Measurements from ENCODE around the gene KIAA1958.
"Not testable (repeated sequence)": the region's sequence is repeated elsewhere in the genome, so short reads cannot be mapped to it uniquely, and the experiment has no call there.

Gene KIAA1958

DNA sequence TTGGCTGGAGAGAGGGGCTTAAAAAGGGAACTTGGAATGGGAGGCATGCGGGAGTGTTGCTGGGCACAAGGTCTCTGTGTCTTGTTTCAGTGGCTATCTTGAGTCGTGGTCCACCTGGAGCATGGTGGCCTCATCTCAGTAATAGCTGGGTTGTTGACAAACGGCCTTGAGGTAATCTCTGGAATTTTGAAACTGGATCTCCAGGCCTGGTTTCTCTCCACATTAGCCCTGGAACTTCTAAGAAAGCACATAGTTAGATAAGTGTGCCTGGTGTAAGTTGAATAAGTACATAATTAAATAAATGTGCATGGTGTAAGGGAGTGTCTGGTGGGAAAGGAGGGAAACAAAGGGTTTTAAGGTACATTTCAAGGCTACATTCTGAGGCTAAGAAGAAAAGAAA lies 169.0 kb downstream of the KIAA1958 start:
- no peak for DNase-seq

DNA sequence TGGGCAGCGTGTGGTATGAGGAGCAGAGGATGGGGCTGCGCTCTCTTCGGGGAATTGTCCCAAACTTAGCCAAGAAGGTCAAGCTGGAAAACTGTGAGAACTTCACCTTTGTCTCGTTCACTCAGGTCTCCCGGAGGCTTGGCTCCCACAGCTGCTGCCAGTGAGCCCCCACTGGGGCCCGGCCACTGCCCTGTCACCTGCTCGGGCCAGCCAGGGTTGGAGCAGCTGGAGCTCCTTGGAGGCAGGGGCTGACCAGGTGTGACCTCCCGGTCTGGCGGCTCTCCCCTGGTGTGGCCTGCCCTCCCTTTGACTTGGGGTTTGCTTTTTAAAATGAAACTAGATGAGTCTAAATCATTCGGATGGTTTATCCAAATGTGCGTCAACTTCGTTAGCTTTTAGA lies 173.3 kb downstream of the KIAA1958 start:
- no peak for DNase-seq

DNA sequence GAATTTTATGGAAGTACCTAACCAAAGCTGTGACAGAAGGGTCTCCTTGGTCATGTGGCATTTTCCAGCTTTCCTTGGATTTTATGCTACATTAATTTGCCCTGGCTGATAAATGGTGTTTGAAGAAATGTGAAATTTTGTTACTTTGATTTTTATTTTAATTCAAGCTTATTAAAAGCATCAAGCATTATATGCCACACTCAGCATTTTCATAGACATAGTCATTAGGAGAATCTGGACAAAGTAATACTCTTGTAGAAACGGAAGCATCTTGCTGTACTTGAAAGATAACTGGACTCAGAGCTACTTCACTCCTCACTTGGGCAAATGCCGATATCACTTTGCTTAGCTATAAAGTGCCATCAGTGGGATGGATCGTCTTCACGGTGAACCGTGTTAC lies 177.1 kb downstream of the KIAA1958 start:
- no peak for DNase-seq

DNA sequence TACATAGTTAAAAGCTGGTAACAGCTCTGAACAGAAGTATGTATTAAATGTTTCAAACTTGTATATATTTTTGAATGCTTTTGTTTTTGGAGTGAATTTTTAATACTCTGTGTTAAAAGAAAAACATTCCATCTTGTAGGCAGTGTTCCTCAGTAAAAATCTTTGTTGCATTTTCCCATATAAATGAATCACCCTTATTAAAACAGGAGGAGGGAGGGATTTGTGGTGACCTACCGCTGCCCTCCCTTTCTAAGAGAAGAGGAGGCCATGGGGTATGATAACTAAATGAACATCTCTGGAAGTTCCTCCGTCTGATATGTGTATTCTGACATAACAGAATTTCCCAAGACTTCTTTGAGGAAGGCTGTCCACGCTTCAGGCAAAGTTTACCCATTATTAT lies 177.9 kb downstream of the KIAA1958 start:
- DNase-seq, result no peak

DNA sequence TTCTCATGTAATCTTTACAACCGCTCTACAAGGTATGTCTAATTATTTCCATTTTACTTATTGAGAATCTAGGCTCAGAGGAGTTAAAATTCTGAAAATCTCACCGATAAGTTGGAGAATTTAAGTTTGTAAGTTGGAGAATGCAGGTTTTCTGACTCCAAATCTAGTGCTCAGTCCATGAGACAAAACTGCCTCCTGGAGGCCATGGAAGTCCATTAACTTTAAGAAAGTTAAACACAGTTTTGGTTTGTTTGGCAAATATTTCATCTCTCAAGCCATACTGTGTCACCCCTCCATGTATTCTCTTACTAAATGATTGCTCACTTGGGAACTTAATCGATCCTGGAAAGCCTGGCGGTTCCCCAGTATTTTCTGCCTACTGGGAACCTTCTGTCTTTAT lies 178.7 kb downstream of the KIAA1958 start:
- DNase-seq, result no peak

DNA sequence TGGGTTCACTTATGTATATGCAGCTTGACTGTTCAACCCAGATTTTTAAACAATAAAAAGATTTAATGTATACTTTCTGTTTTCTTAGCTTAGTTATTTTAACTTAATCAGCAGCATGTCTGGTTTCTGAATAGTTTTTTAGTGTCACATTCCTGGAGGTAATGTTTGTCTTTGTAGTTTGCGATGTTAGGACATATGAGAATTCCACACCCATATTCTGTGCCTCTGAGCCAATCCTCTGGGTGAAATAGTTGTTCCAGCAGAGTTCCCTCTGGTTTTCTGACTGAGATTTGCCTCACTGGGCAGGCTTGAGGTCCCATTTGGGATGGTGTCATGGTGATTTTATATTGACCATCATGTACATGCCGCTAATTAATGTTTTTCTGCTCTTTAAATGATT lies 182.7 kb downstream of the KIAA1958 start:
- DNase-seq, result no peak

DNA sequence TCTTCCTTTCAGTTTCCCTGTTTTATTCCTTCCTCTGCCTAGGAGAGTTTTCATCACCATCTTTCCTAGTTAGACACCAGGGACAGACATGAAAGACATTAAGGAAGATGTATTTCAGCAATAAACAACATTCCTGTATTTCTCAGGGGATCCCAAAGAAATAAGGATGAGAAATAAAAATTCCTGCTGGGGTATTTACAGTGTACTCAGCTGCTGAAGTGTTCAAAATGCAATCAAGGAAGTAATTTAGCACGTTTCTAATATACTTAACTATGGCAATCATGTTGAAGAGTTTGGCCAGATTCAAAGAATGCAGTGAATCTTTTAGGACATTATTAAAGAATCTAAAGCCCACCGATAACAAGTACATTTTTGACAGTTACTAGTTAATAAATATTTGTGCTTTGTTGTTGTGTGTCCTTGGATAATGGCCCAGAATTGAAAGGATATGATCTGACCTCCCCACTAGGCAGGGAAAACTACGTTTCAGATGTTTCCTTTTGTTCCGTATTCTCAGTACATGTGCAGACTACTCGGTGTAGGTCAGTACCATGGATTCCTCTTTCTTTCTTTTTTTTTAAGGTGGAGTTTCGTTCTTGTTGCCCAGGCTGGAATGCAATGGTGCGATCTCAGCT lies 184.5 kb downstream of the KIAA1958 start:
- DNase-seq, result no peak

DNA sequence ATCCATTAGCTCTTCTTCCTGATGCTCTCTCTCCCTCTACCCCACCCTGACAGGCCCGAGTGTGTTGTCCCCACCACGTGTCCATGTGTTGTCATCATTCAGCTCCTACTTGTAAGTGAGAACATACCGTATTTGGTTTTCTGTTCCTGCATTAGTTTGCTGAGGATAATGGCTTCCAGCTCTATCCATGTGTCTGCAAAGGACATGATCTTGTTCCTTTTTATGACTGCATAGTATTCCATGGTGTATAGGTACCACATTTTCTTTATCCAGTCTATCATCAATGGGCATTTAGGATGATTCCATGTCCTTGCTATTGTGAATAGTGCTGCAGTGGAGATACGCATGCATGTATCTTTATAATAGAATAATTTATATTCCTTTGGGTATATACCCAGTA lies 186.6 kb downstream of the KIAA1958 start:
- not testable (repeated sequence) for DNase-seq

DNA sequence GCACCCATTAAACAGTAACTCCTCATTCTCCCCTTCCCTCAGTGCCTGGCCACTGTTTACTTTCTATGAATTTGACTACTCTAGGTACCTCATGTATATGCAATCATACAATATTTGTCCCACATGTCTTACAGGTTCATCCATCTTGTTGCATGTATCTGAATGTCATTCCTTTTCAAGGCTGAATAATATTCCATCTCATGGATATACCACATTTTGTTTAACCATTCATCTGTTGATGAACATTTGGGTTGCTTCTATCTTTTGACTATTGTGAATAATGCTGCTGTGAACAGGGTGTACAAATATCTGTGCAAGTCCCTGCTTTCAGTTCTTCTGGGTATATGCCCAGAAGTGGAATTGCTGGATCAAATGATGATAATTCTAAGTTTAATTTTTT lies 190.4 kb downstream of the KIAA1958 start:
- DNase-seq, result no peak

DNA sequence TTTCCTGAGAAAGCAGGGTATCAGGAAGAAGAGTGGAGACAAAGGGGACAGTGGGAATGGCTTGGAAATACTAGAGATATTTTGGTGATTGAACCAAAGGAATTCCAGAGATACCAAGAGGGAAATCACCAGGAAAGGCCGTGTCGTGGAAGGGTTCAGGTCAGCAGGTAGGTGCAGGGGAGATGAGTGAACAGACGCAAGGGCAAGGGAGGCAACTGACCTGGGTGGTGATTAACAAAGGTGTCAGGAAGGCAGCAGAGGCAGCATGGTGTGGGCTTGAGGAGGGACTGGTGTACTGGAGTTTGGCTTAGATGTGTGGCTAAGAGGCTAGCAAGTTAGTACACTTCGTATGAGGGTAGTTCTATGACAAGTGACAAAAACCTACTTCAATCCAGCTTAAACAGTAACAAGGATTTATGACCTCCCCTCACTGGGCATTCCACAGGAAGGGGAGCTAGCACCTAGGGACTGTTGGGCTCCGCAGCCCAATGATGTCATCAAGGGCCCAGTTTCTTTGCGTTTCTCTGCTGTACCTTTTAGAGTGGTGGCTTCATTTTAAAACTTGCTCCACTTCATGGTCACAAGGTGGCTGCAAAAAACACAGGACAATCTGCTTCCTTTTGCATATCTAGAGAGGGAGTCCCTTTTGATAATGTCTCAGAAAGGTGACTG lies 194.2 kb downstream of the KIAA1958 start:
- no peak for DNase-seq

DNA sequence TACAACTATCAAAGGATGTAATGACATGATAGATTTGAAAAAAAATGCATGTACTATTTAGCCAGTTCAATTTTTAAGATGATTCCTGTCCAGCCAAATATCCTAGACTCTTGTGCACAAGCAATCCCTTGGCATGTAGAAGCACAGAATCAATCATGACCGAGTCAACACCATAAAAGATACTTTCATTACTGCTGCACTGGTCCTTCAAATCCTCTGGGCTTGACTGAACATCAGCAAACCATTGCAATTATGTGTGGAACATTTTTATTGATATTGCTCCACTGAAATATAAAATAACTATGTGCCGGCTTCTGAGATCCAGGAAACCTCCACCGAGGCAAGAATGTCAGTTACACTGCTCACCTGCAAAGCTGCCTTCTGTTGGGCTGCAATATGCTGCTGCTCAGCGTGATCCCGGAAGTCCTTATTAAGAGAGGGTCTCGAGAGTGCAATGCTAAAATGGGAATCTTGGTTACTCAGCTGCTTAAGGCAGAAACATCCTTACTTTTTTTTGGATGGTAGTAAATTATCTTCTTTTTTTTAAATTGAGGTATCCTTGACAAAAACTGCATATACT lies 202.6 kb downstream of the KIAA1958 start:
- no peak for DNase-seq

DNA sequence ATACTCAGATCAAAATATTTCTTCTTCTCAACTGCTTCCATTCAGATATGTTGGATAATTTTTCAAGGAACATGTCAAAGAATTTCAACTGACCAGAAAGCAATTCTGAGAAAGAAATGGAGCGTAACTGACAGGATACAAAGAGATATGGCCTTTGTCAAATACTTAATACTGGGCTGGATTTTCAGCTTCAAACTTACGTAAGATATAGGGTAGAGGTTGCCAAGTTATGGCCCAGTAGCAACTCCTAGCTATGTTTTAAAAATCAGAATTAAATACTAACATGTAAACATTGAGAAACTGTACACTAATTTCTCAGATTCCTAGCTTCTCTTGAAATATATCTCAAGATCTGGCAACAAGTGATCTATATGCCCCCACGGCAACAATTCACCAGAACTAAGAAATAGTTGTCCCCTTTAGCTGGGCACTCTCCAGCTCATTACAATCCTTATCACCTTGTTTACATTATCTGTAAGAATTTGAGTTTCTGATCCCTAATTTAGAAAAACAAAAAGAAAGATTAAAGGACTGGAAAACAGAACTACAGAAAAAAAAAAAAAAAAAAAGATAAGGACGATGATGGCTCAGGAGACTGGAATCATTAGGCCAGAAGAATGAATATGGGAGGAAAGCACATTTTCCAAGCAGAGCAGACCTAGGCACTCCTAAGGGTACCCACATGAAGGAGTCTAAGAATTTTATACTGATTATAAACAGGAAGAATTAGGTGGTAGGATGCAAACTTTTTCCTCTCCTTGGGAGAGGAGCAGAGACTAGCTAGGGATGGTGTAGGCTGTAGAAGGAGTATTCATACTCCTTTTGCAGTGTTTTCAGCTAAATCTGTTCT lies 208.3 kb downstream of the KIAA1958 start:
- no peak for DNase-seq

DNA sequence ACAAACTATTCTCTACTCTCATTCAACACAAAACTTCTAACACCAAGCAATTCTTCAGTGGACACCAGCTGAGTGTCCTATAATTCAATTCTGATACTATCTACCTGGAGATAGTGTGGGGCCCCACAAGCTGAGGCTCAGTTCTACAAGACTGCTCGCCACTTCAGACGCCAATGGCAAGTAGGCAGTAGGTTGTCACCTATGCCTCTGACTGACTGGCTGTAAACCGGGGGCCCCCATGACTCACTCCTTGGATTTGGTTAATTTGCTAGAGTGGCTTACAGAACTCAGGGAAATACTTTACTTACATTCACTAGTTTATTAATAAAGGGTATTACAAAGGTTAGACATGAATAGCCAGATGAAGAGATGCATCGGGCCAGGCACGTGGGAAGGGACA lies 209.8 kb downstream of the KIAA1958 start:
- DNase-seq, result no peak

DNA sequence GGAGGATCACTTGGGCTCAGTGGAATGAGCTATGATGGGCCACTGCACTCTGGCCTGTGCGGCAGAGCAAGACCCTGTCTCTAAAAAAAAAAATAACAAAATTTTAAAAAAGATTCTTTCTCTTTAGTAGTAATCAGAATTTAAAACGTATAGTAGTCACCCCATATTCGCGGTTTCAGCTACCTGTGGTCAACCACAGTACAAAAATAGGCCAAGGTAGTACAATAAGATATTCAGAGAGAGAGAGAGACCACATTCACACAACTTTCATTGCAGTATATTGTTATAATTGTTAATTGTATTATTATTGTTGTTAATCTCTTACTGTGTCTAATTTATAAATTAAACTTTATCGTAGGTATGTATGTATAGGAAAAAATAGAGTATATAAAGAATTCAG lies 212.6 kb downstream of the KIAA1958 start:
- no peak for DNase-seq

DNA sequence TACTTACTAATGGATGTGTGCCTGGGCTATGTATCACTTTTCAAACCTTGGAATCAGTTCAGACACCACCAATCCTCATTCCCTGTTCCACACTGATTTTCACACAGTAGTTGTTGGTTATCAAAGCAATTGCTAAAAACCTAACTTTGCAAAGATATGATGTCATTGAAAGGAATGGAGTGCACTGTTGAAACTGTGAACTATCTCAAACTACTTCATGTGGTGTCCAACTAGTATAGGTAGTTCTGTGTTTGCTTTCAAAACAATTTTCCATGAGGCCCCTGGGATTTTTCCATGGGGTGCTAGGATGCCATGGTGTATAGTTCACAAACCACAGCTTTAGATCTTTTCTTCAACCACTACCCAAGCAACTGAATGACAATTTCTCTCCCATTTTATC lies 213.5 kb downstream of the KIAA1958 start:
- no peak for DNase-seq

DNA sequence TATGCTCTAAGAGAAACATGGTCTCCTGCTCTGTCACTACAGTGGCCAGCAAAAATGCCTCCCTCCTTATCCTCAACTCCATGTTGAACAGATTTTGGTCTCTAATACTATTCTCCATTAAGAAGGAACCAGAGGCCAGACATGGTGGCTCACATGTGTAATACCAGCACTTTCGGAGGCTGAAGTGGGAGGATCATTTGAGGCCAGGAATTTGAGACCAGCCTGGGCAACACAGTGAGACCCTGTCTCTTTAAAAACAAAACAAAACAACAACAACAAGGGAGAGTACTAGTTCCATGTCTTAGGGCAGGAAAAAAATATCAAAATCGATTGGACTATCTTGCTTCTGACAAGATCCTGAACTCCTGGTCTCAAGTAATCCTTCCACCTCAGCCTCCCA lies 216.7 kb downstream of the KIAA1958 start:
- no peak for DNase-seq

DNA sequence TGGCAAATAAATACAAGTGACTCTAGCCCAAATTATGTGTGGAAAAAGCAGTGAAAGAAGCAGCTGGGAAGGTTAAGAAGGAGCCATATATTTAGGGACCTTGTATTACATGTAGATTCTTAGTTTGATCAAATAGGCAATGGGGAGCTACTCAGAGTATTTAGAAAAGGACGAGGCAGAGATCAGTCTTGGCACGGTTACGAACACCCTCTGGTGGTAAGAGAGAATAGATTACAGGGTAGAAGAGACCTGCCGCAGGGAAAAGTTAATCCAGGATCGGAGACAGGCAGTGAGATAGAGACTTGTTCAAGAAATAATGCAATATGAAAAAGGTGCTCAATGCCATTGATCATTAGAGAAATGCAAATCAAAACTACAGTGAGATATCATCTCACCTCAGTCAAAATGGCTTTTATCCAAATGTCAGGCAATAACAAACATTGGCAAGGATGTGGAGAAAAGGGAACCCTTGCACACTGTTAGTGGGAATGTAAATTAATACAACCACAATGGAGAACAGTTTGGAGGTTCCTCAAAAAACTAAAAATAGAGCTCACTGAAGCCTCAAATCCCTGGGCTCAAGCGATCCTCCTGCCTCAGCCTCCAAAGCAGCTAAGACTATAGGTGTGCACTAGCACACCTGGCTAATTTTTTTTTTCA lies 219.3 kb downstream of the KIAA1958 start:
- DNase-seq, result peak in 18 of 51 donors; percentile 3 to 56 (median 12)

DNA sequence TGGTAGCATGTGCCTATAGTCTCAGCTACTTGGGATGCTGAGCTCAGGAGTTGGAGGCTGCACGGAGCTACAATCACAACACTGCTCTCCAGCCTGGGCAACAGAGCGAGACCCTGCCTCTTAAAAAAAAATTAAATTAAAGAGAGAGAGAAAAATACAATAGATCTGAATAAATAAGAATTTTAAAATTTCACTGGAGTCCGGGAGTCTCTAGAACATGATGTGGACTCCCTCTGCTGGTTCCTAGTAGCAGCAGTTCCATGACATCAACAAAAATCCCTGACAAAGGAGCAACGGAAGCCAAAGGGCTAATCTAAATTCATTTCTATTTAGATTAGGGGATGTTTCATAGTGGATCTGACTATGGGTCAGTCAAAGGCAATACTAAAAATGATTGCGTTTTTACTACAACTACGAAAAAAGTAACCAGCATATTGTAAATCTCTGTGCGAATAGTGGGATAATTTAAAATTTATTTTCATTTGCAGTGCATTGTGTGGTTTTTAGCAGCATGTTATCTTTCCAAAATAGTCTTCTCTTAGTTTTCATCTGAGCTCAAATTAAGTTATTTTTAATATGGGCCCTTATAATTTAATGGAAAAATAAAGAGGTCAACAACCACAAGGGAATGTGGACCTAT lies 224.5 kb downstream of the KIAA1958 start:
- peak in 13 of 51 donors; percentile 3 to 58 (median 13) for DNase-seq

DNA sequence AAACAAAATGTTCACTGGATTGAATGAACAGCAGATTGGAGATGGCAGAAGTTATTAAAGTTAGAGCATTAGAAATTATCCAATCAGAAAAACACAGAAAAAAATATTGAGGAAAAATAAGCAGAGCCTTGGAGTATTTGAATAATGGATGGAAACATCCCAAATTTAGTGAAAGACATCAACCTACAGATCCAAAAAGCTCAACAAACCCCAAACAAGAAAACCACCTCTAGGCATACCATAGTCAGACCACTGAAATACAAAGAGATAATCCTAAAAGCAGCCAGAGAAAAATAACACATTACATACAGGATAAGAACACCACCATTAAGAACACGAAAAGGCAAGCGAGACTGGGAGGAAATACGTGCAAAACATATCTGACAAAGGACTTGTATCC lies 226.1 kb downstream of the KIAA1958 start:
- DNase-seq, result no peak

DNA sequence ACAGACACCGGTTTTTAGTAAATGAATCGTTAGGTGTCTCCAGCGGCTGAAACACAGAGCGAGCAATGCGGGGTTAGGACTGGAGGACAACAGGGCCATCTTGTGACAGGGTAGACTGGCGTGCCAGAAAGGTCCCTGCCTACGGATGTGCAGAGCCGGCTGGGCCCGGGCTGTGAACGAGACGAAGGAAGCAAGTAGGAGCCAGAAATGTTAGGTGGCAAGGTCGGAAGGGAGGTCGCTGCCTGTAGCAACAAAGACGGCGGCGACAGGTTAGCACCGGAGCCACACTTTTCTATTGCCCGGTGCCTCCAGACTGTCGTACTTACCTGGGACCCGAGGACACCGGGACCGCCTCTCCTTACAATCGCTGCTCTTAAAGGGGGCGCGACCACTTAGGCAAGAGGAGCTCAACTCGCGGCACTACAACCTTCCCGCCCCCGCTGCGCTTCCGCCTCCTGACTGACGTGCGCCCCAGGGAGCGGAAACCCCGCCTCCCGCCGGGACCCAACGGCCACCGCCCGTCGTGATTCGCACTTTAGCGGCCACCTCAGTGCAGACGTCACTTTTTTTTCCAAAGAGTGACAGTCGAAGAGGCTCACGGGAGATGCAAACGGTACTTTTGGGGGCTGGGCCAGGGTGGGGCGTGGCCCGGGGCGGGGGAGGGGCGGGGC lies 231.2 kb downstream of the KIAA1958 start, which contains the start of gene INIP:
TSS of gene INIP (minus strand) at position 457 of the 671 bp plus-strand sequence. CDS start 1,632 bp downstream, outside the sequence.
- peak; percentile 64 to 98 (median 94) for DNase-seq

All from hypothalamus (tissue), 51 donors.